Activated CD8-positive, alpha-beta memory T cell treated with anti-CD3 and anti-CD28 coated beads, Interleukin-2, amount 10 ng/mL, durations not matched to agents 7 days and 5 days (primary cell): ENCODE measurements around the gene TNFRSF8. TPM values are rescaled to one million over a fixed set of nuclear protein-coding genes. Genes with fewer than 3 reads are reported as not detected.

Source experiments
- ATAC-seq: fragments of 150-1000 bp; cut with Tn5 transposase; one replicate; pipeline ENCODE4 v1.10.0; 2021; ENCODE audit warnings: moderate library complexity
- CTCF ChIA-PET: fragments of 350-600 bp; sonication (Branson Sonifier 250); formaldehyde crosslinking; loops from one replicate; lab custom pipeline; 2021; ENCODE audit warnings: antibody characterized with exemption; lab: Charles Lee
- DNase-seq: peaks from one replicate; pipeline ENCODE4 v3.0.0-alpha.2; 2020
- H3K27ac Mint-ChIP-seq: one replicate; pipeline ENCODE4 v1.8.0; 2021; ENCODE audit warnings: mild to moderate bottlenecking, mixed read lengths
- H3K27me3 Mint-ChIP-seq: one replicate; pipeline ENCODE4 v1.8.0; 2021; ENCODE audit warnings: mixed read lengths
- H3K36me3 Mint-ChIP-seq: one replicate; pipeline ENCODE4 v1.8.0; 2021; ENCODE audit warnings: mild to moderate bottlenecking, mixed read lengths
- H3K4me1 Mint-ChIP-seq: one replicate; pipeline ENCODE4 v1.8.0; 2021; ENCODE audit warnings: mixed read lengths
- H3K4me3 Mint-ChIP-seq: one replicate; pipeline ENCODE4 v1.8.0; 2021; ENCODE audit warnings: mild to moderate bottlenecking, moderate library complexity, mixed read lengths
- H3K9me3 Mint-ChIP-seq: one replicate; pipeline ENCODE4 v1.8.0; 2022; ENCODE audit warnings: low read depth, mixed read lengths
- total RNA-seq, 2 experiments: library from RNA; stranded (reverse); gene quantifications; one replicate each; pipeline ENCODE4 v1.2.3, GENCODE V29; 2021

Gene TNFRSF8
- 10 to 100 TPM in 1 of 2 experiments, 1 to 10 TPM in 1; 3.8 to 14.8 TPM for total RNA-seq

GRCh38 chr1:12063141-12064072 is at the start of gene TNFRSF8:
Gene TNFRSF8, plus strand, starts transcription at chr1:12063303. Its CDS starts 296 bp downstream, at chr1:12063599.
- peaks cover 32% of the 10 kb centered on the region for H3K27me3 Mint-ChIP-seq
- DNase-seq (peak; percentile 81), ATAC-seq (peak; percentile 42)
- peak within 1 kb of the TSS; percentile 79 for H3K4me3 Mint-ChIP-seq
- peaks cover 66% of the 10 kb centered on the region for H3K4me1 Mint-ChIP-seq
- H3K36me3 Mint-ChIP-seq = peaks cover 3% of the 10 kb centered on the region
- no peaks in the 10 kb centered on the region for H3K9me3 Mint-ChIP-seq
- CTCF ChIA-PET = interaction anchor here (0.6 to 1.1 kb wide), 6 partner anchors 9 to 55 kb away, joined by 3 to 4 read pairs (median 4); no protein-coding TSS in a partner anchor
- peak within 1 kb of the TSS; percentile 85 for H3K27ac Mint-ChIP-seq

GRCh38 chr1:12014141-12014991 is 48.7 kb upstream of the TNFRSF8 start:
- Mint-ChIP-seq H3K9me3 (no peaks in the 10 kb centered on the region), H3K36me3 (peaks cover 12% of the 10 kb centered on the region), H3K4me3 (no peak overlapping the region), H3K27ac (peak overlapping the region; percentile 71), H3K4me1 (peaks cover 37% of the 10 kb centered on the region), H3K27me3 (no peaks in the 10 kb centered on the region)
- DNase-seq (no peak), ATAC-seq (no peak)
- CTCF ChIA-PET = interaction anchor here (1.3 to 1.5 kb wide), 2 partner anchors 14 to 52 kb away, joined by 3 to 5 read pairs; no protein-coding TSS in a partner anchor

- H3K27me3 Mint-ChIP-seq = no peaks in the 10 kb centered on the region
- DNase-seq (no peak), ATAC-seq (no peak)
- H3K4me3 Mint-ChIP-seq = no peak overlapping the region
- H3K36me3 Mint-ChIP-seq = peaks cover 9% of the 10 kb centered on the region
- H3K9me3 Mint-ChIP-seq = no peaks in the 10 kb centered on the region
- CTCF ChIA-PET = no interaction called here
- H3K27ac Mint-ChIP-seq = peak overlapping the region; percentile 71
- peaks cover 37% of the 10 kb centered on the region for H3K4me1 Mint-ChIP-seq
These were observed 48.1 kb upstream of the TNFRSF8 start for GRCh38 chr1:12015001-12015491.

- no peaks in the 10 kb centered on the region for H3K9me3 Mint-ChIP-seq
- no peaks in the 10 kb centered on the region for H3K27me3 Mint-ChIP-seq
- H3K36me3 Mint-ChIP-seq = peaks cover 9% of the 10 kb centered on the region
- CTCF ChIA-PET = interaction anchor here (0.9 kb wide), 1 partner anchor 16 kb away, joined by 3 read pairs; no protein-coding TSS in a partner anchor
- peaks cover 41% of the 10 kb centered on the region for H3K4me1 Mint-ChIP-seq
- H3K27ac Mint-ChIP-seq = no peak overlapping the region
- DNase-seq (no peak), ATAC-seq (no peak)
- H3K4me3 Mint-ChIP-seq = no peak overlapping the region
These were observed 47.6 kb upstream of the TNFRSF8 start for GRCh38 chr1:12015499-12015898.

- peaks cover 7% of the 10 kb centered on the region for H3K36me3 Mint-ChIP-seq
- CTCF ChIA-PET = interaction anchor here (0.8 to 0.9 kb wide), 2 partner anchors 15 to 34 kb away, joined by 3 read pairs; no protein-coding TSS in a partner anchor
- H3K27ac Mint-ChIP-seq = peak overlapping the region; percentile 1
- no peaks in the 10 kb centered on the region for H3K27me3 Mint-ChIP-seq
- DNase-seq = no peak
- no peaks in the 10 kb centered on the region for H3K9me3 Mint-ChIP-seq
- H3K4me1 Mint-ChIP-seq = peaks cover 43% of the 10 kb centered on the region
- H3K4me3 Mint-ChIP-seq = no peak overlapping the region
- ATAC-seq = no peak
These were observed 46.9 kb upstream of the TNFRSF8 start for GRCh38 chr1:12016182-12016581.

- CTCF ChIA-PET = interaction anchor here (0.8 to 5.4 kb wide), 7 partner anchors 11 to 112 kb away, joined by 4 to 29 read pairs (median 5); no protein-coding TSS in a partner anchor
- peak; percentile 7 for ATAC-seq
These were observed 43.1 kb upstream of the TNFRSF8 start for GRCh38 chr1:12019858-12020509.

GRCh38 chr1:12021616-12022015 is 41.5 kb upstream of the TNFRSF8 start:
- DNase-seq (no peak), ATAC-seq (no peak)
- Mint-ChIP-seq H3K9me3 (no peaks in the 10 kb centered on the region), H3K27me3 (no peaks in the 10 kb centered on the region), H3K4me3 (no peak overlapping the region), H3K4me1 (peaks cover 17% of the 10 kb centered on the region), H3K27ac (no peak overlapping the region), H3K36me3 (peaks cover 29% of the 10 kb centered on the region)
- CTCF ChIA-PET = interaction anchor here (1.2 to 5.4 kb wide), 3 partner anchors 9 to 14 kb away, joined by 3 to 29 read pairs (median 3); no protein-coding TSS in a partner anchor

More at GRCh38 chr1:12019858-12020509, 43.1 kb upstream of the TNFRSF8 start:
- H3K27me3 Mint-ChIP-seq = no peaks in the 10 kb centered on the region
- H3K27ac Mint-ChIP-seq = peak overlapping the region; percentile 76
- H3K4me3 Mint-ChIP-seq = peak overlapping the region; percentile 75
- DNase-seq = peak; percentile 49
- no peaks in the 10 kb centered on the region for H3K9me3 Mint-ChIP-seq
- H3K4me1 Mint-ChIP-seq = peaks cover 22% of the 10 kb centered on the region
- peaks cover 17% of the 10 kb centered on the region for H3K36me3 Mint-ChIP-seq

- H3K36me3 Mint-ChIP-seq = peaks cover 31% of the 10 kb centered on the region
- ATAC-seq (no peak), DNase-seq (no peak)
- no peak overlapping the region for H3K4me3 Mint-ChIP-seq
- no peaks in the 10 kb centered on the region for H3K27me3 Mint-ChIP-seq
- no peaks in the 10 kb centered on the region for H3K9me3 Mint-ChIP-seq
- CTCF ChIA-PET = interaction anchor here (1.2 to 5.4 kb wide), 3 partner anchors 9 to 13 kb away, joined by 3 to 29 read pairs (median 3); no protein-coding TSS in a partner anchor
- H3K27ac Mint-ChIP-seq = no peak overlapping the region
- H3K4me1 Mint-ChIP-seq = peaks cover 17% of the 10 kb centered on the region
These were observed 41.1 kb upstream of the TNFRSF8 start for GRCh38 chr1:12022036-12022435.

- Mint-ChIP-seq H3K4me3 (no peak overlapping the region), H3K27me3 (no peaks in the 10 kb centered on the region), H3K9me3 (no peaks in the 10 kb centered on the region), H3K36me3 (peaks cover 39% of the 10 kb centered on the region), H3K27ac (no peak overlapping the region), H3K4me1 (peaks cover 7% of the 10 kb centered on the region)
- CTCF ChIA-PET = interaction anchor here (0.9 to 2.2 kb wide), 2 partner anchors 25 to 53 kb away, joined by 3 to 7 read pairs; no protein-coding TSS in a partner anchor
- ATAC-seq (no peak), DNase-seq (no peak)
These were observed 36.5 kb upstream of the TNFRSF8 start for GRCh38 chr1:12026586-12026985.

GRCh38 chr1:12028248-12028647 is 34.9 kb upstream of the TNFRSF8 start:
- CTCF ChIA-PET = interaction anchor here (0.7 kb wide), 1 partner anchor 55 kb away, joined by 4 read pairs; no protein-coding TSS in a partner anchor
- H3K36me3 Mint-ChIP-seq = peaks cover 35% of the 10 kb centered on the region

GRCh38 chr1:12028957-12029511 is 34.1 kb upstream of the TNFRSF8 start:
- Mint-ChIP-seq H3K4me3 (no peak overlapping the region), H3K4me1 (no peaks in the 10 kb centered on the region), H3K27ac (no peak overlapping the region), H3K36me3 (peaks cover 31% of the 10 kb centered on the region), H3K27me3 (no peaks in the 10 kb centered on the region), H3K9me3 (no peaks in the 10 kb centered on the region)
- ATAC-seq (no peak), DNase-seq (no peak)
- CTCF ChIA-PET = interaction anchor here (4.2 kb wide), 1 partner anchor 10 kb away, joined by 29 read pairs; the partner anchor contains the start of gene MIIP

More at GRCh38 chr1:12028248-12028647, 34.9 kb upstream of the TNFRSF8 start:
- no peak for ATAC-seq
- Mint-ChIP-seq H3K27ac (peak overlapping the region; percentile 17), H3K9me3 (no peaks in the 10 kb centered on the region), H3K4me1 (no peaks in the 10 kb centered on the region), H3K27me3 (no peaks in the 10 kb centered on the region), H3K4me3 (no peak overlapping the region)
- no peak for DNase-seq
